OCI-LY7 (cell line): ENCODE results near the gene MGMT.

Experiments
- EZH2phosphoT487 ChIP-seq: fragments of 200-600 bp; sonication (generic); IDR thresholded peaks from 2 replicates; pipeline ENCODE4 v1.6.1; 2018; ENCODE audit warnings: low read depth, borderline replicate concordance, mild to moderate bottlenecking, mixed run types, antibody characterized with exemption, low read length, moderate library complexity, mixed read lengths
- TF ChIP-seq, protein P1 (sequence below): fragments of 200-600 bp; sonication (generic); conservative IDR thresholded peaks from 2 replicates; pipeline ENCODE4 v1.5.1; 2014; ENCODE audit warnings: mild to moderate bottlenecking, antibody characterized with exemption, low read length, moderate library complexity, mixed read lengths

DNA sequence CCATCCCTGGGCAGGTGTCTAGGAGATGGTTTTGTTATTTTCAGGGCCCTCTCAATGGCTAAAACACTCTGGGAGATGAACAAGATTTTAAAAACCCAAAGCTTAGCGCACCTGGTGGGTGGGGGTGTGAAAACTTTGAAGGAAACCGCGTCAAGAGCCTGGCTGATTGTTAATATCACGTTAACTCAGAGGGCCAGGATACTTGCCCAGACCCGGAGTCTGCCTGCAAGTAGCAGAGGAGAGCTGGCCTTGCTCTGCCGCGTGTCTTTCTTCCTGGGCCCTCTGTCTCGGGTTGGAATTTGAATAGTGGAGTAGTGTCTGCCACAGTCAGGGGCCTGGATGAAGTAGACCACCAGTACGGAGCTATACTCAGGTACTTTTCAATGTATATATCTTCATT lies 1.1 kb downstream of the MGMT start:
- TF ChIP-seq, protein P1, sequence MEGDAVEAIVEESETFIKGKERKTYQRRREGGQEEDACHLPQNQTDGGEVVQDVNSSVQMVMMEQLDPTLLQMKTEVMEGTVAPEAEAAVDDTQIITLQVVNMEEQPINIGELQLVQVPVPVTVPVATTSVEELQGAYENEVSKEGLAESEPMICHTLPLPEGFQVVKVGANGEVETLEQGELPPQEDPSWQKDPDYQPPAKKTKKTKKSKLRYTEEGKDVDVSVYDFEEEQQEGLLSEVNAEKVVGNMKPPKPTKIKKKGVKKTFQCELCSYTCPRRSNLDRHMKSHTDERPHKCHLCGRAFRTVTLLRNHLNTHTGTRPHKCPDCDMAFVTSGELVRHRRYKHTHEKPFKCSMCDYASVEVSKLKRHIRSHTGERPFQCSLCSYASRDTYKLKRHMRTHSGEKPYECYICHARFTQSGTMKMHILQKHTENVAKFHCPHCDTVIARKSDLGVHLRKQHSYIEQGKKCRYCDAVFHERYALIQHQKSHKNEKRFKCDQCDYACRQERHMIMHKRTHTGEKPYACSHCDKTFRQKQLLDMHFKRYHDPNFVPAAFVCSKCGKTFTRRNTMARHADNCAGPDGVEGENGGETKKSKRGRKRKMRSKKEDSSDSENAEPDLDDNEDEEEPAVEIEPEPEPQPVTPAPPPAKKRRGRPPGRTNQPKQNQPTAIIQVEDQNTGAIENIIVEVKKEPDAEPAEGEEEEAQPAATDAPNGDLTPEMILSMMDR: no peak
- TF ChIP-seq EZH2phosphoT487: no peak
